HepG2 (cell line): ENCODE data around the gene PIK3CD. TPM values are rescaled to one million over a fixed set of nuclear protein-coding genes. Genes with fewer than 3 reads are reported as not detected.

Experiments
- ATAC-seq: fragments of 200-7000 bp; cut with Tn5 transposase; 3 replicates; pipeline ENCODE4 v1.9.1; 2020; ENCODE audit warnings: mild to moderate bottlenecking, moderate library complexity
- BruUV-seq: library from RNA; stranded (reverse); fragments of 400-500 nt; replicated peaks from 2 replicates; lab custom pipeline; 2021; lab: Mats Ljungman, UMichigan
- CTCF ChIA-PET: fragments of 300-600 bp; formaldehyde crosslinking; extraction: SDS; loops from one replicate; lab custom pipeline; 2021; ENCODE audit warnings: low total read pairs, inconsistent platforms, low intra/inter-chr PET ratio; lab: Yijun Ruan, JAX
- POLR2A ChIA-PET: fragments of 350-600 bp; sonication (Branson Sonifier 250); formaldehyde crosslinking; loops from one replicate; lab custom pipeline; 2020; ENCODE audit warnings: antibody characterized with exemption, inconsistent platforms; lab: Yijun Ruan, JAX
- DNase-seq: peaks from one replicate; pipeline ENCODE4 v3.0.0-alpha.2; 2015; ENCODE audit warnings: low spot score
- FAIRE-seq: peaks from 3 replicates; lab custom pipeline; 2011; peaks lifted over from hg19 to GRCh38; lab: Jason Lieb, UNC
- H2AFZ ChIP-seq: one replicate; pipeline ENCODE4 v1.6.1; 2011; ENCODE audit warnings: low read length, inconsistent platforms
- H3K27ac ChIP-seq: fragments of 300-600 bp; 3 replicates; pipeline ENCODE4 v1.8.0; 2011; ENCODE audit warnings: mixed run types, mild to moderate bottlenecking, mixed read lengths, low read length, inconsistent platforms; ENCODE audit not compliant: insufficient read depth; ENCODE audit errors: extremely low read length
- H3K27me3 ChIP-seq, 2 experiments: fragments of 200-600 bp in 1 of 2; 2 replicates in 1 of 2; 3 replicates in 1 of 2; pipeline versions ENCODE4 v1.6.0 to v1.8.0; 2011; ENCODE audit warnings: low read length in 2 of 2, mild to moderate bottlenecking in 2 of 2, moderate library complexity in 2 of 2, inconsistent platforms in 1 of 2; ENCODE audit not compliant: insufficient read depth in 2 of 2, control insufficient read depth in 1 of 2
- H3K36me3 ChIP-seq, 2 experiments: fragments of 200-600 bp in 1 of 2; replicated peaks in 1 of 2; 2 replicates in 1 of 2; 3 replicates in 1 of 2; pipeline versions ENCODE4 v1.5.1 to v1.8.0; 2011; ENCODE audit warnings: low read length in 2 of 2, inconsistent platforms in 1 of 2; ENCODE audit not compliant: insufficient read depth in 2 of 2, control insufficient read depth in 1 of 2
- H3K4me1 ChIP-seq: 2 replicates; pipeline ENCODE4 v1.5.1; 2012; ENCODE audit warnings: low read length, inconsistent platforms; ENCODE audit not compliant: insufficient read depth
- H3K4me2 ChIP-seq: 2 replicates; pipeline ENCODE4 v1.6.0; 2011; ENCODE audit warnings: low read depth, low read length, inconsistent platforms
- H3K4me3 ChIP-seq, 3 experiments: fragments of 200-600 bp in 1 of 3; sonication (generic), shearing (Covaris generic) in 1 of 3; replicated peaks in 1 of 3; 2 replicates each; pipeline ENCODE4 v1.5.1; 2011 to 2016; ENCODE audit warnings: low read length in 3 of 3, inconsistent platforms in 2 of 3, low read depth in 2 of 3, mild to moderate bottlenecking in 2 of 3, control low read depth in 1 of 3, mixed read lengths in 1 of 3; ENCODE audit not compliant: insufficient read depth in 1 of 3
- H3K79me2 ChIP-seq: one replicate; pipeline ENCODE4 v1.6.1; 2011; ENCODE audit warnings: low read length, inconsistent platforms; ENCODE audit not compliant: insufficient read depth
- H3K9ac ChIP-seq: 2 replicates; pipeline ENCODE4 v1.6.0; 2011; ENCODE audit warnings: mild to moderate bottlenecking, low read depth, low read length, inconsistent platforms; ENCODE audit not compliant: insufficient read depth
- H3K9me3 ChIP-seq: 2 replicates; pipeline ENCODE4 v1.5.1; 2012; ENCODE audit warnings: mild to moderate bottlenecking, low read length
- H4K20me1 ChIP-seq: 2 replicates; pipeline ENCODE4 v1.6.0; 2011; ENCODE audit warnings: inconsistent platforms, mild to moderate bottlenecking, low read length, moderate library complexity; ENCODE audit not compliant: insufficient read depth
- EEA1 ChIP-seq: sonication (generic); formaldehyde crosslinking; IDR thresholded peaks from 2 replicates; pipeline ENCODE4 v1.5.1; 2020; ENCODE audit warnings: mild to moderate bottlenecking, missing genetic modification reagents, borderline replicate concordance
- FOXC1 ChIP-seq: sonication (generic); formaldehyde crosslinking; IDR thresholded peaks from 2 replicates; pipeline ENCODE4 v1.8.0; 2022; ENCODE audit warnings: mild to moderate bottlenecking, missing genetic modification reagents, borderline replicate concordance
- MAZ ChIP-seq, 2 experiments: sonication (generic) in 1 of 2; formaldehyde crosslinking in 1 of 2; IDR thresholded peaks; 2 replicates each; pipeline versions ENCODE4 v1.5.0 to v1.6.1; 2012 to 2020; ENCODE audit warnings: low read depth in 2 of 2, mild to moderate bottlenecking in 2 of 2, borderline replicate concordance in 1 of 2, improper control_type of control experiment in 1 of 2, low read length in 1 of 2, missing genetic modification reagents in 1 of 2, moderate library complexity in 1 of 2
- SAFB2 ChIP-seq: sonication (generic); formaldehyde crosslinking; IDR thresholded peaks from 2 replicates; pipeline ENCODE4 v1.5.1; 2020; ENCODE audit warnings: missing genetic modification reagents, low read depth, mild to moderate bottlenecking, borderline replicate concordance
- SYNCRIP ChIP-seq: fragments of 200-400 bp; formaldehyde crosslinking; IDR thresholded peaks from 2 replicates; pipeline ENCODE4 v1.6.1; 2018; ENCODE audit warnings: mild to moderate bottlenecking, low read depth, low read length; ENCODE audit not compliant: insufficient read depth
- TEAD2 ChIP-seq: sonication (generic); formaldehyde crosslinking; IDR thresholded peaks from 2 replicates; pipeline ENCODE4 v1.9.0; 2021; ENCODE audit warnings: missing genetic modification reagents
- ZNF33B ChIP-seq: sonication (generic); formaldehyde crosslinking; IDR thresholded peaks from 2 replicates; pipeline ENCODE4 v1.5.1; 2020; ENCODE audit warnings: mild to moderate bottlenecking, missing genetic modification reagents
- WGBS: methylation state at CpG from one replicate; pipeline ENCODE4 v1.1.6; 2017; ENCODE audit warnings: low lambda C conversion rate; 5-methylcytosine and 5-hydroxymethylcytosine counted together
- in situ Hi-C: cut with HindIII; loops from 2 replicates; pipeline ENCODE4 v1.10.0; 2017; ENCODE audit warnings: low pct_unique_long_range_greater_than_20kb; ENCODE audit not compliant: extremely low pct_ligation_motif_present
- intact Hi-C: fragments of 100-400 bp; cut with micrococcal nuclease; formaldehyde crosslinking; loops from one replicate; pipeline ENCODE4 v1.10.0; 2022; ENCODE audit not compliant: unreplicated experiment
- polyA plus RNA-seq, 8 experiments: library from polyadenylated mRNA; depleted of rRNA in 3 of 8; stranded (reverse) in 7 of 8; unstranded in 1 of 8; fragments of >200 nt; fragmentation: Illumina TruSeq in 4 of 8; extraction: Trizol in 4 of 8; gene quantifications; 2 replicates each; pipeline versions ENCODE4 v1.2.1 to v1.2.3, GENCODE V29; 2011 to 2016; ENCODE audit warnings: low read depth in 4 of 8, missing spikeins in 1 of 8, mixed read lengths in 1 of 8; ENCODE audit not compliant: insufficient read depth in 1 of 8
- total RNA-seq, 5 experiments: library from RNA; depleted of rRNA; stranded (reverse); fragments of >200 nt; fragmentation: Illumina TruSeq; extraction: Trizol; gene quantifications; 2 replicates each; pipeline ENCODE4 v1.2.3, GENCODE V29; 2016; ENCODE audit warnings: low read depth in 1 of 5
- TF ChIP-seq, protein P1 (sequence below): IDR thresholded peaks from 2 replicates; pipeline ENCODE4 v1.6.1; 2016; ENCODE audit warnings: missing compliant biosample characterization, missing genetic modification reagents, borderline replicate concordance
- TF ChIP-seq, protein P2 (sequence below): sonication (generic); formaldehyde crosslinking; IDR thresholded peaks from 2 replicates; pipeline ENCODE4 v1.4.0; 2020; ENCODE audit warnings: missing genetic modification reagents, borderline replicate concordance
- TF ChIP-seq, protein P3 (sequence below): sonication (generic); formaldehyde crosslinking; IDR thresholded peaks from 2 replicates; pipeline ENCODE4 v1.5.1; 2020; ENCODE audit warnings: mild to moderate bottlenecking, missing genetic modification reagents
- TF ChIP-seq, protein P4 (sequence below): sonication (generic); formaldehyde crosslinking; IDR thresholded peaks from 2 replicates; pipeline ENCODE4 v1.4.0; 2020; ENCODE audit warnings: mild to moderate bottlenecking, missing genetic modification reagents, borderline replicate concordance

Gene PIK3CD
- total and polyA plus RNA-seq, 2 of the 13 experiments (the other 11 are each of a cell fraction or from before 2014, with no cell fraction given): 7.1 to 10.0 TPM

DNA sequence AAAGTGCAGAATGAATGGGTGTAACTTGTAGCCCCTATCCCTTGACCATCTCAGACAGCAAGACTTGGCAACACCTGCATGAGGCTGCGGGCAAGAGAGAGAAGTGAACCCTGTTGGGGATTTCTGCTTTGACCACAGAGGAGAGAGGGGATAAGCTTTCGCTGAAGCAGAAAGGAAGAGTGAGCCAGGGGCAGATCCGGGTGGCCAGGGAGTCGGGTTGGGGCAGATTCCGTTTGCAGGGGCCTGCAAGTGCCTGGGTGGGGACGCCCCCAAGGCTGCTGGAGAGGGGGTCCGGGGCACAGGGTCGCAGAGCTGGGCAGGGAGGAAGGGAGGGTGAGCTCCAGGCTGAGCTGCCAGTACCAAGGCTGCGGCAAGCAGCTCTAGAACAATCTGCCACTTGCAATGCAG lies 25.3 kb upstream of the PIK3CD start:
- H3K4me3 ChIP-seq: peak overlapping the region in 2 of 3 experiments; percentile 16 to 63; a peak in 3 of 6 replicates
- no TSS peak for BruUV-seq
- no peak overlapping the region for H3K27ac ChIP-seq
- H3K9me3 ChIP-seq: no peaks in the 10 kb centered on the region
- H3K4me2 ChIP-seq: peak overlapping the region; percentile 71
- 19% methylated on average over 7 of the region's 9 CpGs for WGBS
- no peaks in the 10 kb centered on the region for H4K20me1 ChIP-seq
- peaks cover 0 to 23% of the 10 kb centered on the region in 2 experiments; a peak in 3 of 5 replicates for H3K27me3 ChIP-seq
- ChIA-PET CTCF (interaction anchor here (0.6 to 2.4 kb wide), 6 partner anchors 64 to 242 kb away, joined by 3 to 22 read pairs (median 6); no protein-coding TSS in a partner anchor), POLR2A (interaction anchor here (0.7 kb wide), 1 partner anchor 207 kb away, joined by 3 read pairs; no protein-coding TSS in a partner anchor)
- intact Hi-C loops: loop anchor here (5.0 kb wide), 1 partner anchor 241 kb away; no protein-coding TSS in a partner anchor
- peaks cover 29% of the 10 kb centered on the region for H3K4me1 ChIP-seq
- in situ Hi-C loops: no loop called here
- no peak overlapping the region for H3K9ac ChIP-seq
- ATAC-seq: no peak
- no peaks in the 10 kb centered on the region for H3K79me2 ChIP-seq
- H2AFZ ChIP-seq: no peak overlapping the region
- no peak for DNase-seq
- no peak for FAIRE-seq
- no peaks in the 10 kb centered on the region for H3K36me3 ChIP-seq
- TF ChIP-seq, protein P1, sequence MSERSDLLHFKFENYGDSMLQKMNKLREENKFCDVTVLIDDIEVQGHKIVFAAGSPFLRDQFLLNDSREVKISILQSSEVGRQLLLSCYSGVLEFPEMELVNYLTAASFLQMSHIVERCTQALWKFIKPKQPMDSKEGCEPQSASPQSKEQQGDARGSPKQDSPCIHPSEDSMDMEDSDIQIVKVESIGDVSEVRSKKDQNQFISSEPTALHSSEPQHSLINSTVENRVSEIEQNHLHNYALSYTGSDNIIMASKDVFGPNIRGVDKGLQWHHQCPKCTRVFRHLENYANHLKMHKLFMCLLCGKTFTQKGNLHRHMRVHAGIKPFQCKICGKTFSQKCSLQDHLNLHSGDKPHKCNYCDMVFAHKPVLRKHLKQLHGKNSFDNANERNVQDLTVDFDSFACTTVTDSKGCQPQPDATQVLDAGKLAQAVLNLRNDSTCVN (CRISPR knock-in tag): 0 out of 2 replicates have a peak, but pooled peaks have one; percentile 18
- TF ChIP-seq SYNCRIP (no peak), EEA1 (CRISPR knock-in tag) (no peak), SAFB2 (CRISPR knock-in tag) (no peak), TEAD2 (CRISPR knock-in tag) (no peak), FOXC1 (CRISPR knock-in tag) (no peak), ZNF33B (CRISPR knock-in tag) (no peak), MAZ (IDR thresholded peaks at IDR 0.05; ENCODE audit: borderline replicate concordance, low read depth, low read length) (no peak), MAZ (CRISPR knock-in tag; IDR thresholded peaks at IDR 0.05; ENCODE audit: low read depth) (0 out of 2 replicates have a peak, but pooled peaks have one; percentile 5)
- TF ChIP-seq, protein P2, sequence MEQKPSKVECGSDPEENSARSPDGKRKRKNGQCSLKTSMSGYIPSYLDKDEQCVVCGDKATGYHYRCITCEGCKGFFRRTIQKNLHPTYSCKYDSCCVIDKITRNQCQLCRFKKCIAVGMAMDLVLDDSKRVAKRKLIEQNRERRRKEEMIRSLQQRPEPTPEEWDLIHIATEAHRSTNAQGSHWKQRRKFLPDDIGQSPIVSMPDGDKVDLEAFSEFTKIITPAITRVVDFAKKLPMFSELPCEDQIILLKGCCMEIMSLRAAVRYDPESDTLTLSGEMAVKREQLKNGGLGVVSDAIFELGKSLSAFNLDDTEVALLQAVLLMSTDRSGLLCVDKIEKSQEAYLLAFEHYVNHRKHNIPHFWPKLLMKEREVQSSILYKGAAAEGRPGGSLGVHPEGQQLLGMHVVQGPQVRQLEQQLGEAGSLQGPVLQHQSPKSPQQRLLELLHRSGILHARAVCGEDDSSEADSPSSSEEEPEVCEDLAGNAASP (CRISPR knock-in tag): no peak
- TF ChIP-seq, protein P3, sequence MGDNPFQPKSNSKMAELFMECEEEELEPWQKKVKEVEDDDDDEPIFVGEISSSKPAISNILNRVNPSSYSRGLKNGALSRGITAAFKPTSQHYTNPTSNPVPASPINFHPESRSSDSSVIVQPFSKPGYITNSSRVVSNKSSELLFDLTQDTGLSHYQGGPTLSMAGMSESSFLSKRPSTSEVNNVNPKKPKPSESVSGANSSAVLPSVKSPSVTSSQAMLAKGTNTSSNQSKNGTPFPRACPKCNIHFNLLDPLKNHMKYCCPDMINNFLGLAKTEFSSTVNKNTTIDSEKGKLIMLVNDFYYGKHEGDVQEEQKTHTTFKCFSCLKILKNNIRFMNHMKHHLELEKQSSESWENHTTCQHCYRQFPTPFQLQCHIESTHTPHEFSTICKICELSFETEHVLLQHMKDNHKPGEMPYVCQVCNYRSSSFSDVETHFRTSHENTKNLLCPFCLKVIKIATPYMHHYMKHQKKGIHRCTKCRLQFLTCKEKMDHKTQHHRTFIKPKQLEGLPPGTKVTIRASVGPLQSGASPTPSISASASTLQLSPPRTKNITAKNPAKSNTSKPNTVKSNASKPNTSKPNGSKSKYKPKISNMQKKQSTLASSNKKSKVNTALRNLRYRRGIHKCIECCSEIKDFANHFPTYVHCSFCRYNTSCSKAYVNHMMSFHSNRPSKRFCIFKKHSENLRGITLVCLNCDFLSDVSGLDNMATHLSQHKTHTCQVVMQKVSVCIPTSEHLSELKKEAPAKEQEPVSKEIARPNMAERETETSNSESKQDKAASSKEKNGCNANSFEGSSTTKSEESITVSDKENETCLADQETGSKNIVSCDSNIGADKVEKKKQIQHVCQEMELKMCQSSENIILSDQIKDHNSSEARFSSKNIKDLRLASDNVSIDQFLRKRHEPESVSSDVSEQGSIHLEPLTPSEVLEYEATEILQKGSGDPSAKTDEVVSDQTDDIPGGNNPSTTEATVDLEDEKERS (CRISPR knock-in tag): no peak
- TF ChIP-seq, protein P4, sequence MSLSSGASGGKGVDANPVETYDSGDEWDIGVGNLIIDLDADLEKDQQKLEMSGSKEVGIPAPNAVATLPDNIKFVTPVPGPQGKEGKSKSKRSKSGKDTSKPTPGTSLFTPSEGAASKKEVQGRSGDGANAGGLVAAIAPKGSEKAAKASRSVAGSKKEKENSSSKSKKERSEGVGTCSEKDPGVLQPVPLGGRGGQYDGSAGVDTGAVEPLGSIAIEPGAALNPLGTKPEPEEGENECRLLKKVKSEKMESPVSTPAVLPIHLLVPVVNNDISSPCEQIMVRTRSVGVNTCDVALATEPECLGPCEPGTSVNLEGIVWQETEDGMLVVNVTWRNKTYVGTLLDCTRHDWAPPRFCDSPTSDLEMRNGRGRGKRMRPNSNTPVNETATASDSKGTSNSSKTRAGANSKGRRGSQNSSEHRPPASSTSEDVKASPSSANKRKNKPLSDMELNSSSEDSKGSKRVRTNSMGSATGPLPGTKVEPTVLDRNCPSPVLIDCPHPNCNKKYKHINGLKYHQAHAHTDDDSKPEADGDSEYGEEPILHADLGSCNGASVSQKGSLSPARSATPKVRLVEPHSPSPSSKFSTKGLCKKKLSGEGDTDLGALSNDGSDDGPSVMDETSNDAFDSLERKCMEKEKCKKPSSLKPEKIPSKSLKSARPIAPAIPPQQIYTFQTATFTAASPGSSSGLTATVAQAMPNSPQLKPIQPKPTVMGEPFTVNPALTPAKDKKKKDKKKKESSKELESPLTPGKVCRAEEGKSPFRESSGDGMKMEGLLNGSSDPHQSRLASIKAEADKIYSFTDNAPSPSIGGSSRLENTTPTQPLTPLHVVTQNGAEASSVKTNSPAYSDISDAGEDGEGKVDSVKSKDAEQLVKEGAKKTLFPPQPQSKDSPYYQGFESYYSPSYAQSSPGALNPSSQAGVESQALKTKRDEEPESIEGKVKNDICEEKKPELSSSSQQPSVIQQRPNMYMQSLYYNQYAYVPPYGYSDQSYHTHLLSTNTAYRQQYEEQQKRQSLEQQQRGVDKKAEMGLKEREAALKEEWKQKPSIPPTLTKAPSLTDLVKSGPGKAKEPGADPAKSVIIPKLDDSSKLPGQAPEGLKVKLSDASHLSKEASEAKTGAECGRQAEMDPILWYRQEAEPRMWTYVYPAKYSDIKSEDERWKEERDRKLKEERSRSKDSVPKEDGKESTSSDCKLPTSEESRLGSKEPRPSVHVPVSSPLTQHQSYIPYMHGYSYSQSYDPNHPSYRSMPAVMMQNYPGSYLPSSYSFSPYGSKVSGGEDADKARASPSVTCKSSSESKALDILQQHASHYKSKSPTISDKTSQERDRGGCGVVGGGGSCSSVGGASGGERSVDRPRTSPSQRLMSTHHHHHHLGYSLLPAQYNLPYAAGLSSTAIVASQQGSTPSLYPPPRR: no peak
